GM18909 (cell line): ENCODE results near the gene ROPN1B.
"Not testable (repeated sequence)": the region's sequence is repeated elsewhere in the genome, so short reads cannot be mapped to it uniquely, and the experiment has no call there.

Source experiments
- ATAC-seq: cut with Tn5 transposase; IDR thresholded peaks from one replicate; pipeline ENCODE4 v1.9.1; 2021; ENCODE audit warnings: mild to moderate bottlenecking; ENCODE audit not compliant: unreplicated experiment, poor library complexity

The ROPN1B gene

GRCh38 chr3:125968701-125969592 lies at the start of gene ROPN1B:
TSS of gene ROPN1B (plus strand) at chr3:125969178. CDS start at chr3:125972055, 2,877 bp downstream.
- ATAC-seq, result not testable (repeated sequence)

- ATAC-seq, result not testable (repeated sequence)
These were observed 48.8 kb upstream of the ROPN1B start for GRCh38 chr3:125920191-125920590.

- not testable (repeated sequence) for ATAC-seq
These were observed 48.2 kb upstream of the ROPN1B start for GRCh38 chr3:125920751-125921279.

DNA sequence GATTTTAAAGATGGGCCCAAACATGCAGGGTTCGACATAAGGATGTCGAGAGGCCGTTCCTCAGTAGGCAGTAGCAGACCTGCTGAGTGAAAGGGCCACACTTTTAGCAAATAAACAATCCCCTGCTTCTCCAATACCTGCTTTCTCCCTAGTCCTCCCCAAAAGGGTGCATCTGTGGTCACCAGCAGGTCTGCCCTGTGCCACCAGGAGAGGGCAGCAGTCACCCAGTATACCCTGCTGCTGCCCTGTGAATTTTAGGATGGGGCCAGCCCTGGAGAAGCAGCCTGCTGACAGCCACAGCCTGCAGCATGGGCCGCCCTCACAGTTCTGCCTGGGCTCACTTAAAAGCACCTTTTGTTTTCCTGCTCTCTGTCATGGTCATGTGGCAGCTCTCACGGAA lies 47.3 kb upstream of the ROPN1B start:
- not testable (repeated sequence) for ATAC-seq

GRCh38 chr3:125923324-125924115 lies 45.5 kb upstream of the ROPN1B start:
- ATAC-seq, result not testable (repeated sequence)

GRCh38 chr3:125924276-125924675 lies 44.7 kb upstream of the ROPN1B start:
- ATAC-seq, result not testable (repeated sequence)

DNA sequence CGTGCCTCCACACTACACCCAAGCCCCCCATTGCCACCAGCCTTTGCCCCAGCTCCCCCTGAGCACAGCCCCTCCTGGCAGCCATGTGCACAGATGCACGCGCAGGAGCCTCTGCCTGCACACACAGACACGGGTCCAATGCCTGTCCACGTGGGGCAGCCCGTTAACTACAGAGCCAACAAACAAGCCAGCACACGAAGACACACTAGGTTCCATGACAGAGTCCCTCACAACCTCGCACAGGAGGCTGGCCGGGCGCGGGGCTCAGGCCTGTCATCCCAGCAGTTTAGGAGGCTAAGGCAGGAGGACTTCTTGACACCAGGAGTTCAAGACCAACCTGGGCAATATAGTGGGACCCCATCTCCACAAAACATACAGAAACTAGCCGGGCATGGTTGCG lies 43.3 kb upstream of the ROPN1B start:
- ATAC-seq, result not testable (repeated sequence)

DNA sequence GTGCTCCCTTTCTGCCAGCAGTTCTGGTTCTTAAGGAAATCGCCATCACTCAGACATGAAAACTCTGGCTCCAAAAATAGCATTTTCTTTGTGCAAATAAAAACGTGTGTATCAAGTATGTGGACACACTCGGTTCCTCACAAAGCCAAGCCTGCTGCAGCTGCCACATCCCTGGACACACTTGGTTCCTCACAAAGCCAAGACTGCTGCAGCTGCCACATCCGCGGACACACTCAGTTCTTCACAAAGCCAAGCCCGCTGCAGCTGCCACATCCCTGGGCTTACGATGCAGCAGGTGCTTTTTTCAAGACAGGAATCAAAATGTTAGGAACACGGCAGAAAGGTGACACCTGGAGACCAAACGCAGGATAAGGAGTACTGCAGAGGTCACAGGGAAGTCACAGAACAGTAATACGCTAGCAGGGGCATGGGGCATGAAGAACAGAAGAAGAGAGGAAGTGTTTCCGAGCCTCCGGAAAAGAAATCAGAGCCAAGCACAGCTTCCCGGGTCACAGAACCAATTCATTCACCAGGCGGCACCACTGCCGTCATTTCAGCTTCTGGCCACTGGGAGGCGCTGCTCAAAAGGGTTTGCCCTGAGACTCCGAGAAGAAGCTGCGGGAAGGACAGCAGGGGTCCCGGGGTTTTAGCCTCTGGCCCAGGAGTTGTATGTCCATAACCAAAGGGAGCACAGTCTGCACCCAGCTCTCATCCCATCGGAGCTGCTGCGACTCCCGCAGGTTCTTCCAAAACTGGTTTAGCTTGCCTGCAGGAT lies 40.0 kb upstream of the ROPN1B start:
- ATAC-seq, result not testable (repeated sequence)

DNA sequence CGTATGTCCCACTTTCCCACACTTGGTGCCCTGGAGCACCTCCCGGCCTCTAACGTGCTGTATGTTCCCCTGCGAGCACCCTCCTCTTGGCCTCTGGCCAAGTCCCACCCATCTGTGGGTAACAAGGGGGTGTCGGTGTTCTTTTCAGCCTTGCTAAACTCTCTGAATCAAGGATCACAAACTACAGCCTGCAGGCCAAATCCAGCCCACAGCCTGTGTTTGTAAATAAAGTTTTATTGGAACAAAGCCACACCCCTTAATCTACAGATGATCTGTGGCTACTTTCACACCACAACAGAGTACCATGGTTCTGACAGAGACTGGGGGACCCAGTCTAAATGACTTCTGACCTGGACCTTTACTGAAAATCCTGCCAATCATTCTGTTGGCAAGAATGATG lies 39.2 kb upstream of the ROPN1B start:
- not testable (repeated sequence) for ATAC-seq

GRCh38 chr3:125931355-125931880 lies 37.6 kb upstream of the ROPN1B start:
- not testable (repeated sequence) for ATAC-seq

DNA sequence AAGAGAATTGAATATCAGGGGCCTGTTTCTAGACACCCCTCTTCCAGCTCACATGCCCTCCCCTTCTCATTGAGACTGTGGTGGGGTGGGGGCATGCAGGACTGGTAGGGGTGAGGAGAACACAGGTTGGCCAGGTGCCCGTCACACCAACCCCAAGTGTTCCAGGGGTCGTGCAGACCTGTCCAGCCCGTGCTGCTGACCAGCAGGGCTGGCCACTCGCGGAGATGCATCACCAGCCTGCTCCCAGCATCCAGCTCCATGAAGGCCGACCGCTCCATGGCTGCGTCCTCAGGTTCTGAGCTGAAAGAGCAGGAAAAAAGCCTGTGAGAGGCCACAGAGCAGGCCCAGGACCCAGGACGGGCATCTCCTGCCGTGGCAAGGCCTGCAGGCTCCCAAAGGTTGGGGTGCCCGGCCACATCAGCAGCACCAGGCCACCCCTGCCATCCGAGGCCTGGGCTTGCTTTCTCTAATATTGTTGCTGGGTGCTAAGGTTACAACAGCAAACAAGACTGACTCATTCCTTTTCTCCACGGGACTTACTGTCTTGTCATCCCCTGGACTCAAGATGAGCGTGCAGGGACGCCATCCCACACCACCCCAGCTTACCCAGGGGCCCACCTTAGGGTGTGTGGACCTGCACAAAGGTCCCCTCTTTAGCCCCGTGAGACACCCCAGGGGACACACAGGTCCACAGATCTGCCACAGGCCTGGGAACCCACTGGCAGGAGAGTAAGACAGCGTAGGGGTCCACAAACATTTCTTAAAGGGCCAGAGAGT lies 35.4 kb upstream of the ROPN1B start:
- ATAC-seq, result not testable (repeated sequence)

GRCh38 chr3:125935252-125935874 lies 33.6 kb upstream of the ROPN1B start:
- ATAC-seq, result not testable (repeated sequence)

DNA sequence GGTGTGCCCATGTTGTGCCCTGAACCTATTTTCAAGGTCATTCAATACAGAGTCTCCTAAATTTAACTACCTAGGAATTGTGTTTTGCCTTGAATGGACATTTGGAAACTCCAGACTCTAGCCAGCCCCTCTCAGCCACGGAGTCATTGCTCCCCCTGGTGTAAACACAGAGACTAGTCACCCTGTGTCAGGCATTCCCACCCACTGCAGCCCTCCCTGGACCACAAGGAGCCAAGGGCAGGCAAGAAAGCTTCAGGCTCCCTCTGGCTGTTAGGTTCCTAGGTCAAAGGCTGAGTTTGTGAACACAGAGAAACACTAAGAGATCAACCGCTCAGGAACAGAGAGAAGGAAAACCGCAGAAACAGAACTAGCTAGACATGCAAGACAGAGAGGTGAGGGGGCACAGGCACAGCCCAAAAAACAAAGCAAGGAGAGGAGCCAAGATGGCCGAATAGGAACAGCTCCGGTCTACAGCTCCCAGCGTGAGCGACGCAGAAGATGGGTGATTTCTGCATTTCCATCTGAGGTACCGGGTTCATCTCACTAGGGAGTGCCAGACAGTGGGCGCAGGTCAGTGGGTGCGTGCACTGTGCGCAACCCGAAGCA lies 32.7 kb upstream of the ROPN1B start:
- not testable (repeated sequence) for ATAC-seq

DNA sequence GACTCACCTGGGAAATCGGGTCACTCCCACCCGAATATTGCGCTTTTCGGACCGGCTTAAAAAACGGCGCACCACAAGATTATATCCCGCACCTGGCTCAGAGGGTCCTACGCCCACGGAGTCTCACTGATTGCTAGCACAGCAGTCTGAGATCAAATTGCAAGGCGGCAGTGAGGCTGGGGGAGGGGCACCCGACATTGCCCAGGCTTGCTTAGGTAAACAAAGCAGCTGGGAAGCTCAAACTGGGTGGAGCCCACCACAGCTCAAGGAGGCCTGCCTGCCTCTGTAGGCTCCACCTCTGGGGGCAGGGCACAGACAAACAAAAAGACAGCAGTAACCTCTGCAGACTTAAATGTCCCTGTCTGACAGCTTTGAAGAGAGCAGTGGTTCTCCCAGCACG lies 32.1 kb upstream of the ROPN1B start:
- not testable (repeated sequence) for ATAC-seq

- not testable (repeated sequence) for ATAC-seq
These were observed 21.2 kb upstream of the ROPN1B start for GRCh38 chr3:125947806-125948205.

DNA sequence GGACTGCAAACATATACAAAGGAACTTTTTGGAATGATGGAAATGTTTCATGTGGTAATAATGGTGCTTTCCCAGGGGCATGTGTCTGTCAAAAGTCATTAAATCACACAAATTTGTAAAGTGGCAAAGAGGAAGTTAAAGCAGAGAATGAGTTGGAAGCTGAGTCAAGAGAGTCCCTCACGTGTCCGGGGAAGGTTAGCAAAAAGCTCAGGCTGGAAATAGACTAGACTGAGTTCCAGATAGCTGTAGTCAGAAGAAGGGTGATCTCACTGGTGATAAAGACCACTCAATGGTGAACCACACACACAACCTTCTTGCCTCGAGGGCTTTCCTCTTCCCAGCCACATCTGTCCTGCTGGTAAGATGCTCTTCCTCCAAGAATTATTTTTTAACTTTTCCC lies 20.1 kb upstream of the ROPN1B start:
- ATAC-seq, result not testable (repeated sequence)

DNA sequence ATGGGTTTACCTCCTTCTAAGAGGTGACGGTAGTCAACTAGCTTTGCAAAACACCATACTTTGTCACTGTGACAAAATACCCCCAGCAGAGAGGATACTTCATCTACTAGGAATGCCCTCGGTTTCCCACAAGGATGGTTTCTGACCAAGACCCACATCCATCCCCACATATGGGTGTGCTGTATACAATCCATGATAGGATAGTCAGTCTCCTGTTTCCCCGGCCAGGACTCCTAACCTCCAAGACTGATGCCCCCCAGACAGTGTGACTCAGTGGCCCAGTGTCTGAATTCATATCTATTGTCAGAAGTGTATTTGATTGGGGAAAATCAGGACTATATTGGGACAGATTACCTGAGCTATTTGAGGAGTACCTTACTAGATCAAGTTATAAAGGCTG lies 17.8 kb upstream of the ROPN1B start:
- not testable (repeated sequence) for ATAC-seq

DNA sequence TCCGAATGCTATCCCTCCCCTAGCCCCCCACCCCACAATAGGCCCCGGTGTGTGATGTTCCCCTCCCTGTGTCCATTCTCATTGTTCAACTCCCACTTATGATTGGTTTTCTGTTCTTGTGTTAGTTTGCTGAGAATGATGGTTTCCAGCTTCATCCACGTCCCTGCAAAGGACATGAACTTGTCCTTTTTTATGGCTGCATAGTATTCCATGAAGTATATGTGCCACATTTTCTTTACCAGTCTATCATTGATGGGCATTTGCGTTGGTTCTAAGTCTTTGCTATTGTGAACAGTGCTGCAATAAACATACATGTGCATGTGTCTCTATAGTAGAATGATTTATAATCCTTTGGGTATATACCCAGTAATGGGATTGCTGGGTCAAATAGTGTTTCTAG lies 12.0 kb upstream of the ROPN1B start:
- not testable (repeated sequence) for ATAC-seq
